Thyroid gland (tissue), 4 donors: ENCODE results near the gene CYBA. TPM values are rescaled to one million over a fixed set of nuclear protein-coding genes. Genes with fewer than 3 reads are reported as not detected.

Source experiments
- DNase-seq, 2 donors: peaks; one replicate each; pipeline ENCODE4 v3.0.0-alpha.2; 2019
- H3K27ac ChIP-seq, 3 donors: fragments of 200-600 bp; sonication (generic); 1 replicate in 2 of 3; 2 replicates in 1 of 3; pipeline ENCODE4 v1.5.1; 2016 to 2019; ENCODE audit warnings: mild to moderate bottlenecking in 1 of 3, moderate library complexity in 1 of 3
- H3K27me3 ChIP-seq: fragments of 200-600 bp; sonication (generic); one replicate; pipeline ENCODE4 v1.5.1; 2019
- H3K36me3 ChIP-seq, 2 donors: fragments of 200-600 bp; sonication (generic); one replicate each; pipeline ENCODE4 v1.5.1; 2016 to 2019
- H3K4me1 ChIP-seq, 2 donors: fragments of 200-600 bp; sonication (generic); one replicate each; pipeline ENCODE4 v1.5.1; 2017 to 2019
- H3K4me3 ChIP-seq, 3 donors: fragments of 200-600 bp; sonication (generic); replicated peaks in 1 of 3; 1 replicate in 2 of 3; 2 replicates in 1 of 3; pipeline ENCODE4 v1.5.1; 2016; ENCODE audit warnings: mild to moderate bottlenecking in 1 of 3
- H3K9me3 ChIP-seq: fragments of 200-600 bp; sonication (generic); one replicate; pipeline ENCODE4 v1.5.1; 2017
- CTCF ChIP-seq, 6 experiments: fragments of 200-600 bp in 3 of 6; fragments of 450-650 bp in 3 of 6; sonication (generic) in 3 of 6; IDR thresholded peaks; one replicate each; pipeline ENCODE4 v1.5.1; 2016 to 2019; ENCODE audit warnings: antibody characterized with exemption in 6 of 6, mild to moderate bottlenecking in 2 of 6, inconsistent platforms in 1 of 6, moderate library complexity in 1 of 6
- POLR2A ChIP-seq, 2 donors: fragments of 450-650 bp; IDR thresholded peaks; one replicate each; pipeline ENCODE4 v1.6.1; 2017; ENCODE audit warnings: antibody characterized with exemption in 2 of 2, mild to moderate bottlenecking in 2 of 2, moderate library complexity in 1 of 2
- WGBS, 2 donors: methylation state at CpG; one replicate each; pipeline ENCODE4 v1.1.5; 2017; 5-methylcytosine and 5-hydroxymethylcytosine counted together
- intact Hi-C: fragments of 100-400 bp; cut with DNase I; formaldehyde crosslinking; loops from one replicate; pipeline ENCODE4 v1.15.1; 2023
- total RNA-seq, 4 donors: library from RNA; depleted of rRNA; stranded (reverse); fragments of >200 nt; gene quantifications; one replicate each; pipeline ENCODE4 v1.2.3, GENCODE V29; 2016

CYBA gene
- total RNA-seq, 4 donors from 2014 or later = 199 to 475 (median 339) TPM

- WGBS, 2 donors = 77 to 81% methylated on average over 6 of the region's 6 CpGs
- Histone ChIP-seq H3K4me3 (no peak overlapping the region), H3K36me3 (peaks cover 20 to 22% of the 10 kb centered on the region in 2 donors), H3K27me3 (no peaks in the 10 kb centered on the region), H3K4me1 (peaks cover 0 to 7% of the 10 kb centered on the region in 2 donors), H3K9me3 (no peaks in the 10 kb centered on the region), H3K27ac (no peak overlapping the region)
- no peak for DNase-seq
- intact Hi-C loops = no loop called here
- TF ChIP-seq CTCF (IDR thresholded peaks at IDR 0.05) (no peak), POLR2A (IDR thresholded peaks at IDR 0.05) (no peak)
These were observed 55.8 kb downstream of the CYBA start for GRCh38 chr16:88595101-88595500.

GRCh38 chr16:88593910-88594309 is 56.9 kb downstream of the CYBA start:
- H3K9me3 ChIP-seq = no peaks in the 10 kb centered on the region
- intact Hi-C loops = no loop called here
- WGBS, 2 donors = 81 to 82% methylated on average over 6 of the region's 6 CpGs
- H3K4me1 ChIP-seq = no peaks in the 10 kb centered on the region
- H3K27ac ChIP-seq = no peak overlapping the region
- H3K27me3 ChIP-seq = no peaks in the 10 kb centered on the region
- DNase-seq = no peak
- no peak for TF ChIP-seq CTCF (IDR thresholded peaks at IDR 0.05)
- TF ChIP-seq POLR2A (IDR thresholded peaks at IDR 0.05) = no peak
- no peak overlapping the region for H3K4me3 ChIP-seq
- H3K36me3 ChIP-seq = peaks cover 17 to 19% of the 10 kb centered on the region in 2 donors

GRCh38 chr16:88593489-88593888 is 57.4 kb downstream of the CYBA start:
- Histone ChIP-seq H3K4me1 (no peaks in the 10 kb centered on the region), H3K27ac (no peak overlapping the region), H3K9me3 (no peaks in the 10 kb centered on the region), H3K27me3 (no peaks in the 10 kb centered on the region), H3K4me3 (no peak overlapping the region), H3K36me3 (peaks cover 13 to 18% of the 10 kb centered on the region in 2 donors)
- intact Hi-C loops = no loop called here
- WGBS, 2 donors = 63 to 65% methylated on average over 11 of the region's 11 CpGs
- DNase-seq = no peak
- no peak for TF ChIP-seq CTCF (IDR thresholded peaks at IDR 0.05)

Other genes with a start within 250 kb of the CYBA start
- gene ZFPM1, start 197.8 kb downstream of the CYBA start, total RNA-seq = 1 to 10 TPM; 1.9 to 5.3 (median 3.4) TPM
- 10 to 100 TPM; 14.8 to 25.5 (median 20.9) TPM for gene ZC3H18, start 80.7 kb downstream of the CYBA start, total RNA-seq
- gene IL17C, start 12.5 kb downstream of the CYBA start, total RNA-seq = not detected
- 10 to 100 TPM; 20.7 to 52.5 (median 43.2) TPM for gene MVD, start 12.0 kb upstream of the CYBA start, total RNA-seq
- 1 to 10 TPM in 3 of 4 donors, under 1 TPM in 1; 0.33 to 1.3 (median 1.3) TPM for gene SNAI3, start 35.5 kb upstream of the CYBA start, total RNA-seq
- 10 to 100 TPM; 12.5 to 26.8 (median 19.1) TPM for gene RNF166, start 55.4 kb upstream of the CYBA start, total RNA-seq
- gene CTU2, start 55.5 kb upstream of the CYBA start, total RNA-seq = 10 to 100 TPM in 2 of 4 donors, 1 to 10 TPM in 2; 7.7 to 21.2 (median 13.6) TPM
- 100 to 1,000 TPM in 3 of 4 donors, 10 to 100 TPM in 1; 81.2 to 145 (median 113) TPM for gene PIEZO1, start 134.2 kb upstream of the CYBA start, total RNA-seq
- gene CDT1, start 152.7 kb upstream of the CYBA start, total RNA-seq = 1 to 10 TPM in 2 of 4 donors, under 1 TPM in 2; 0.33 to 1.8 (median 0.99) TPM
- gene APRT, start 160.9 kb upstream of the CYBA start, total RNA-seq = 100 to 1,000 TPM in 3 of 4 donors, 10 to 100 TPM in 1; 88.9 to 182 (median 118) TPM
- gene GALNS, start 205.9 kb upstream of the CYBA start, total RNA-seq = 10 to 100 TPM; 14.4 to 41.9 (median 33.0) TPM
- gene TRAPPC2L, start 206.1 kb upstream of the CYBA start, total RNA-seq = 10 to 100 TPM; 18.9 to 50.4 (median 43.8) TPM
- gene PABPN1L, start 215.6 kb upstream of the CYBA start, total RNA-seq = not detected